Adipose tissue (tissue), 3 donors: Measurements from ENCODE around the gene STK32C. TPM values are rescaled to one million over a fixed set of nuclear protein-coding genes. Genes with fewer than 3 reads are reported as not detected.
"Not testable (repeated sequence)": the region's sequence is repeated elsewhere in the genome, so short reads cannot be mapped to it uniquely, and the experiment has no call there.

Source experiments
- H3K27ac ChIP-seq: one replicate; pipeline ENCODE4 v1.5.1; 2013; ENCODE audit warnings: low read depth, low read length
- WGBS, 3 donors: extraction: QIAGEN DNeasy Blood & Tissue Kit; methylation state at CpG; one replicate each; pipeline ENCODE4 v1.1.7; 2013; 5-methylcytosine and 5-hydroxymethylcytosine counted together
- polyA plus RNA-seq, 3 donors: library from polyadenylated mRNA; stranded (reverse); fragments of 200-250 nt; gene quantifications; one replicate each; pipeline ENCODE4 v1.2.3, GENCODE V29; 2013
- donor health status: healthy with polysubstance abuse.
- donor health status: Bipolar disorder and iron deficiency.
- donor health status: healthy.

The STK32C gene
- polyA plus RNA-seq, 3 donors = 7.0 to 12.1 (median 7.2) TPM

- no peak overlapping the region for H3K27ac ChIP-seq
- WGBS, 3 donors = 85 to 92% (median 86%) methylated on average over 11 of the region's 11 CpGs
Measured at GRCh38 chr10:132326344-132326889, 18.7 kb upstream of the STK32C start.

- 80 to 95% (median 81%) methylated on average over 1 of the region's 1 CpG for WGBS, 3 donors
Measured at GRCh38 chr10:132324186-132324585, 16.4 kb upstream of the STK32C start.

GRCh38 chr10:132322586-132323048, 14.9 kb upstream of the STK32C start:
- WGBS, 3 donors = 54 to 79% (median 56%) methylated on average over 6 of the region's 6 CpGs
- H3K27ac ChIP-seq = no peak overlapping the region

More at GRCh38 chr10:132324186-132324585, 16.4 kb upstream of the STK32C start:
- no peak overlapping the region for H3K27ac ChIP-seq

- 87 to 91% (median 87%) methylated on average over 10 of the region's 10 CpGs for WGBS, 3 donors
Measured at GRCh38 chr10:132321726-132322125, 14.0 kb upstream of the STK32C start.

GRCh38 chr10:132320654-132321469, 13.1 kb upstream of the STK32C start:
- 88 to 90% (median 88%) methylated on average over 13 of the region's 13 CpGs for WGBS, 3 donors
- H3K27ac ChIP-seq = no peak overlapping the region

More at GRCh38 chr10:132321726-132322125, 14.0 kb upstream of the STK32C start:
- no peak overlapping the region for H3K27ac ChIP-seq

- no peak overlapping the region for H3K27ac ChIP-seq
- 62 to 70% (median 64%) methylated on average over 15 of the region's 15 CpGs for WGBS, 3 donors
Measured at GRCh38 chr10:132319853-132320653, 12.3 kb upstream of the STK32C start.

DNA sequence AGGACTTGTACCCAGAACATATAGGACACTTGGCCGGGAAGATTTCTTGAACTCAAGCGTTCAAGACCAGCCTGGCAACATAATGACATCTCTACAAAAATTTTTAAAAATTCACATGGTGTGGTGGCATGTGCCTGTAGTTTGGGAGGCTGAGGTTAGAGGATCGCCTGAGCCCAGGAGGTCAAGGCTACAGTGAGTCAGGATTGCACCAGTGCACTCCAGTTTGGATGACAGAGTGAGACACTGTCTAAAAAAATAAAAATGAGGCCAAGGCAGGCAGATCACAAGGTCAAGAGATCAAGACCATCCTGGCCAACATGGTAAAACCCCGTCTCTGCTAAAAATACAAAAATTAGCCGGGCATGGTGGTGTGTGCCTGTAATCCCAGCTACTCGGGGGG, 9.7 kb upstream of the STK32C start:
- 95 to 97% (median 97%) methylated on average over 6 of the region's 6 CpGs for WGBS, 3 donors
- H3K27ac ChIP-seq = not testable (repeated sequence)

GRCh38 chr10:132316133-132316532, 8.4 kb upstream of the STK32C start:
- no peak overlapping the region for H3K27ac ChIP-seq
- 83 to 89% (median 89%) methylated on average over 5 of the region's 5 CpGs for WGBS, 3 donors

DNA sequence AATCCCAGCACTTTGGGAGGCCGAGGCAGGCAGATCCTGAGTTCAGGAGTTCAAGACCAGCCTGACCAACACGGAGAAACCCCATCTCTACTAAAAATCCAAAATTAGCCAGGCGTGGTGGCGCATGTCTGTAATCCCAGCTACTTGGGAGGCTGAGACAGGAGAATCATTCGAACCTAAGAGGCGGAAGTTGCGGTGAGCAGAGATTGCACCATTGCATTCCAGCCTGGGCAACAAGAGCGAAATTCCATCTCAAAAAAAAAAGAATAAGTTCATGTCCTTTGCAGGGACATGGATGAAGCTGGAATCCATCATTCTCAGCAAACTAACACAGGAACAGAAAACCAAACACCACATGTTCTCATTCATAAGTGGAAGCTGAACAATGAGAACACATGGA, 7.1 kb upstream of the STK32C start:
- not testable (repeated sequence) for H3K27ac ChIP-seq
- 93 to 97% (median 97%) methylated on average over 8 of the region's 8 CpGs for WGBS, 3 donors

DNA sequence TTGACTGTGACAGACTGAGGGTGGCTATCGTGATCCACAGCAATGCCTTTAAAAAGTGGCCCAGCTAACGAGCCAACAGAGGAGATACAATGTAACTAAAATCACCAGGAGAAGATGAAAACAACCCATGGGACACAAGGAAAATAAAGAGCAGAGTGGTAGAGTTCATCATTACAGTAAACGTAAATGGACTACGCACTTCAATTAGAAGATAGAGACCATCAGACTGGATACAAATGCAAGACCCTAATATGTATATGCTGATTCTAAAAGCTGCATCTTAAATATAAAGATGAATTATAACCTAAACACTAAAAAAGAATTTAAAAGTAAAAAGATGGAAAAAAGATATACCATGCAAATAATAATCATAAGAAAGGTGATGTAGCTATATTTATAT, 6.6 kb upstream of the STK32C start:
- H3K27ac ChIP-seq = no peak overlapping the region
- WGBS, 3 donors = 97 to 98% (median 97%) methylated on average over 4 of the region's 4 CpGs

- 98% methylated on average over 6 of the region's 6 CpGs for WGBS, 3 donors
- H3K27ac ChIP-seq = no peak overlapping the region
Measured at GRCh38 chr10:132313865-132314264, 6.1 kb upstream of the STK32C start.

- WGBS, 3 donors = 84 to 93% (median 92%) methylated on average over 12 of the region's 12 CpGs
- no peak overlapping the region for H3K27ac ChIP-seq
Measured at GRCh38 chr10:132313305-132313704, 5.6 kb upstream of the STK32C start.

DNA sequence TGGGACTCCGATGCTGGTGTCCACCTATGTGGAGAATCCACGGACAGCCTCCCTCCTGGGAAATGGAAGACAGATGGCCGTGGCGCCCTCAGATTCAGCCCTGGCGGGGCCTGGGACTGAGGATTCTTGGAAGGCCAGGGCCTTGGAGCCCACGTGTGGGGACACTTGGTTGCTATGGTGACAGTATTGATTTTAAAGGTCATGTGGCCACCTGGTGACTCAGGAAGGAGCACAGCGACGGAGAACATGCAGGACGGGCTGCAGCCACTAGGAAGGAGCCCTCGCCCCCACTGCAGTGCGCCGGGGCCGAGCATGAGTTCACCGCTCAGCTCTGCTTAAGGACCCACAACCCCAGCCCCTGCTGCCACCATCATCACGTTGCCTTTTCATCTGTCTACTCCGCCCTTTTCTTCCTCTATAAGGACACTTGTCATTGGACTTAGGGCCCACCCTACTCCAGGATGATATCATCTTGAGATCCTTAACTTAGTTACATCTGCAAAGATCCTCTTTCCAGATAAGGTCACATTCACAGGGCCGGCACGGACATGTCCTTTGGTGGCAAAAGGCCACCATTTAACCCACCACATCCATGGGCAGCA, 3.7 kb upstream of the STK32C start:
- 48 to 74% (median 70%) methylated on average over 18 of the region's 18 CpGs for WGBS, 3 donors
- no peak overlapping the region for H3K27ac ChIP-seq

- H3K27ac ChIP-seq = no peak overlapping the region
- WGBS, 3 donors = 67 to 78% (median 76%) methylated on average over 17 of the region's 17 CpGs
Measured at GRCh38 chr10:132310701-132311337, 3.1 kb upstream of the STK32C start.

DNA sequence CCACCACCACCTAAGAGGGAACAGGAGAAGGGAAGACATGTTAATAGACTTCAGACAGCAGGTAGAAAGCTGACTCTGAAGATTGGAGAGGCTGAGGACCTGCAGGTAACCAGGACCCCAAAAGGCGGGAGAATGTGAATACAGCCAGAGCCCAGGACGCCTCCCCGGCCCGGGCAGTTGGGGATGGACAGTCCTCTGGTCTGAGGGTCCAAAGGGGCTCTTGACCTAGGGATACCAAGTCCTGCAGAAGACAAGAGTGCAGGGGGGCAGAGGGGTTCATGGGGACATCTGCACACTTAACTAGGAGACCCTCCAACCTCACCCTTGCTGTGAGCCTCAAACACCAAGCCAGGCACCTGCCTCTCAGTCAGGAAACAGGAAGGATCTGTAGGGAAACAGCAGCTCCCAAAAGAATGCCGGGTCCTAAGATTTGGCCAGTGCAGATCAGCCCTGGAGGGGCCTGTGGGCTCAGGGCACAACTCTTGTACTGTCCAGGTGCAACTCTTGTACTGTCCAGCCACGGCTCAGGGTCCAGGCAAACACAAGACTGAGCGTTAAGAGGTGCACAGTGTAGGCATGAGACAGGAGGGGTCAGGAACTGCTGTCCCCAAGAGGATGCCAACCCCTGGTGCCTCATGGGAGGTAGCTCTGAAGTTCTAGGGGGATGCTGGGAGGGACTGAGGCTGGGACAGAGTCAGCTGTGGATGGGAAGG, 2.3 kb upstream of the STK32C start:
- WGBS, 3 donors = 80 to 89% (median 88%) methylated on average over 7 of the region's 7 CpGs
- no peak overlapping the region for H3K27ac ChIP-seq

- WGBS, 3 donors = 73 to 90% (median 75%) methylated on average over 12 of the region's 12 CpGs
- no peak overlapping the region for H3K27ac ChIP-seq
Measured at GRCh38 chr10:132309471-132309865, 1.7 kb upstream of the STK32C start.

DNA sequence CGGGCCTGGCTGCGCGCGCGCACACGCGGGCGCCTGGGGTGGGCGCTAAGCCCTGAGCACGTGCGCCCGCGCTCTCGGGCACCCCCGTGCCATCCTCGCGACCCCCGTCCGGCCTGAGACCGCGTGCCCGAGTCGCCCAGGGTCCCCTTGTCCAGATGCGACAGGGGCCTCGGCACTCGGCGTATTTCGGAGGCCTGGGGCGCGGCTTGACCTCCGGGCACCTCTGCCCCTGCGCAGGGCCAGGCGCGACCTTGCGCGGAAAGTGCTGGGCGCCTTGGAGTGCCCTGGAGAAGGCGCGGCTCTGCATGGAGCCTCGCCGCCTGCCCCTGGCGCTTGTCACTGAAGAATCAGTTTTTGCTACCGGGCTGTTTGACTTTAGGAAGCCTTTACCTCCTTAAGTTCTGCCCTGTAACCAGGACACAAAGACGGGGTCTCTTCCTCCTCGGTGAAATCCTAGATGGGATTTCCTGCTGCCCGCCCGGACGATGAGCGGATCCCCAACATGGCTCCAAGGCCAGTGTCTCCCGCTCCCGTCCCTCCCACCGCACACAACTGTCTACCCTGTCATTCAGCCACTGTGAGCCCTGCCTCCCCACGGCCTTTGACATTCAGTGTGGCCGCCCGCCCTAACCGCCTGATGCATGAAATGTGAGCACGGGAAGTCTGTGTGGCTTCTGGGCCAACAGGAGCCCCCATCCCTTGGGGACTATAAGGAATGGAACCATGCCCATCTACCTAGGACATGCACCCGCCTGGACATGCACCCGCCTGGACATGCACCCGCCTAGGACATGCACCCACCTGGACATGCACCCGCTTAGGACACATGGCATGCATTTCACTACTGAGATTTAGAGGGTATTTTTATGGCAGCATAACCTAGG, 1.1 kb upstream of the STK32C start:
- WGBS, 3 donors = 18 to 25% (median 22%) methylated on average over 47 to 61 of the region's 61 CpGs
- no peak overlapping the region for H3K27ac ChIP-seq
